Endothelial cell of umbilical vein (primary cell): ENCODE measurements around the gene PFKL. TPM values are rescaled to one million over a fixed set of nuclear protein-coding genes. Genes with fewer than 3 reads are reported as not detected.

ENCODE experiments used
- BruUV-seq: library from RNA; stranded (reverse); fragments of 400-500 nt; replicated peaks from 2 replicates; lab custom pipeline; 2021; lab: Mats Ljungman, UMichigan
- CTCF ChIA-PET: fragments of 300-600, 350-600 bp; sonication (Branson Sonifier 250); formaldehyde crosslinking; loops from one replicate; lab custom pipeline; 2021; ENCODE audit warnings: antibody characterized with exemption, inconsistent platforms; lab: Charles Lee
- POLR2A ChIA-PET: fragments of 300-600, 350-600 bp; sonication (Branson Sonifier 250); formaldehyde crosslinking; loops from one replicate; lab custom pipeline; 2021; ENCODE audit warnings: antibody characterized with exemption, inconsistent platforms; lab: Charles Lee
- DNase-seq: peaks from one replicate; pipeline ENCODE4 v3.0.0-alpha.2; 2011; ENCODE audit warnings: low read depth, low spot score
- FAIRE-seq: peaks from 2 replicates; lab custom pipeline; 2011; peaks lifted over from hg19 to GRCh38; lab: Jason Lieb, UNC
- H2AFZ ChIP-seq: 2 replicates; pipeline ENCODE4 v1.6.0; 2012; ENCODE audit warnings: low read depth, low read length, control low read depth, inconsistent platforms
- H3K27ac ChIP-seq: 2 replicates; pipeline ENCODE4 v1.5.1; 2011; ENCODE audit warnings: low read depth, mild to moderate bottlenecking, control low read depth, low read length, moderate library complexity; ENCODE audit not compliant: insufficient read depth
- H3K27me3 ChIP-seq, 2 experiments: 2 replicates each; pipeline versions ENCODE4 v1.6.0 to v1.6.1; 2011; ENCODE audit warnings: low read length in 2 of 2, mixed read lengths in 1 of 2; ENCODE audit not compliant: control insufficient read depth in 2 of 2, insufficient read depth in 2 of 2
- H3K36me3 ChIP-seq, 2 experiments: 2 replicates in 1 of 2; 3 replicates in 1 of 2; pipeline ENCODE4 v1.5.1; 2011; ENCODE audit warnings: low read length in 2 of 2, mild to moderate bottlenecking in 1 of 2, moderate library complexity in 1 of 2; ENCODE audit not compliant: control insufficient read depth in 2 of 2, insufficient read depth in 2 of 2; ENCODE audit errors: extremely low read depth in 1 of 2
- H3K4me1 ChIP-seq: 3 replicates; pipeline ENCODE4 v1.5.1; 2011; ENCODE audit warnings: mild to moderate bottlenecking, low read length; ENCODE audit not compliant: control insufficient read depth, insufficient read depth; ENCODE audit errors: extremely low read depth
- H3K4me2 ChIP-seq: 2 replicates; pipeline ENCODE4 v1.6.1; 2011; ENCODE audit warnings: low read length, control low read depth, mixed read lengths; ENCODE audit not compliant: insufficient read depth
- H3K4me3 ChIP-seq, 3 experiments: fragments of 200-600 bp in 1 of 3; sonication (generic), shearing (Covaris generic) in 1 of 3; replicated peaks in 1 of 3; 2 replicates each; pipeline ENCODE4 v1.5.1; 2011 to 2016; ENCODE audit warnings: control low read depth in 3 of 3, low read length in 3 of 3, mild to moderate bottlenecking in 2 of 3, inconsistent platforms in 1 of 3, low read depth in 1 of 3, moderate library complexity in 1 of 3; ENCODE audit not compliant: insufficient read depth in 1 of 3
- H3K79me2 ChIP-seq: 2 replicates; pipeline ENCODE4 v1.6.0; 2012; ENCODE audit warnings: low read length, inconsistent platforms; ENCODE audit not compliant: control insufficient read depth, insufficient read depth
- H3K9ac ChIP-seq: replicated peaks from 2 replicates; pipeline ENCODE3; 2011; ENCODE audit warnings: low read length, control low read depth; ENCODE audit not compliant: insufficient read depth; ENCODE audit errors: extremely low read depth
- H3K9me1 ChIP-seq: replicated peaks from 3 replicates; pipeline ENCODE4 v1.6.0; 2011; ENCODE audit warnings: mild to moderate bottlenecking, low read length; ENCODE audit not compliant: control insufficient read depth, insufficient read depth; ENCODE audit errors: extremely low read depth
- H3K9me3 ChIP-seq: replicated peaks from 2 replicates; pipeline ENCODE4 v1.5.1; 2012; ENCODE audit warnings: low read length, inconsistent platforms; ENCODE audit not compliant: control insufficient read depth, insufficient read depth
- H4K20me1 ChIP-seq: replicated peaks from 2 replicates; pipeline ENCODE3; 2011; ENCODE audit warnings: mild to moderate bottlenecking, low read length; ENCODE audit not compliant: control insufficient read depth, insufficient read depth; ENCODE audit errors: extremely low read depth
- EZH2 ChIP-seq: IDR thresholded peaks from 2 replicates; pipeline ENCODE4 v1.6.1; 2012; ENCODE audit warnings: borderline replicate concordance, low read depth, mild to moderate bottlenecking, moderate library complexity, low read length, inconsistent platforms; ENCODE audit not compliant: severe bottlenecking
- FOS ChIP-seq: IDR thresholded peaks from 2 replicates; pipeline ENCODE4 v1.6.1; 2011; ENCODE audit warnings: mild to moderate bottlenecking, low read length, moderate library complexity, borderline replicate concordance; ENCODE audit not compliant: insufficient read depth
- GATA2 ChIP-seq: IDR thresholded peaks from 2 replicates; pipeline ENCODE4 v1.7.0; 2011; ENCODE audit warnings: low read depth, mild to moderate bottlenecking, moderate library complexity, mixed read lengths, low read length; ENCODE audit not compliant: insufficient read length, insufficient read depth
- JUN ChIP-seq: IDR thresholded peaks from 2 replicates; pipeline ENCODE4 v1.6.1; 2011; ENCODE audit warnings: borderline replicate concordance, low read depth; ENCODE audit not compliant: insufficient read length, insufficient read depth
- MYC ChIP-seq: IDR thresholded peaks from one replicate; pipeline ENCODE4 v1.6.1; 2011; ENCODE audit warnings: mild to moderate bottlenecking, low read depth, low read length
- POLR2A ChIP-seq: IDR thresholded peaks from 2 replicates; pipeline ENCODE4 v1.6.1; 2012; ENCODE audit warnings: low read depth, mild to moderate bottlenecking, control low read depth, low read length
- POLR2AphosphoS5 ChIP-seq: IDR thresholded peaks from 2 replicates; pipeline ENCODE4 v1.6.1; 2012; ENCODE audit warnings: low read depth, mild to moderate bottlenecking, control low read depth, low read length, moderate library complexity; ENCODE audit not compliant: insufficient read depth
- dilution Hi-C: fragments of 300-500 bp; cut with MboI; formaldehyde crosslinking; loops from one replicate; pipeline ENCODE4 v1.15.0; 2019; ENCODE audit warnings: low sequenced_read_pairs; ENCODE audit not compliant: extremely low pct_ligation_motif_present
- intact Hi-C: fragments of 100-400 bp; cut with micrococcal nuclease; formaldehyde crosslinking; loops from one replicate; pipeline ENCODE4 v1.10.0; 2022
- polyA plus RNA-seq, 4 experiments: library from polyadenylated mRNA; depleted of rRNA in 3 of 4; stranded (reverse) in 3 of 4; unstranded in 1 of 4; fragments of >200 nt; gene quantifications; 2 replicates each; pipeline versions ENCODE4 v1.2.1 to v1.2.3, GENCODE V29; 2011 to 2012; ENCODE audit warnings: missing spikeins in 1 of 4
- total RNA-seq: library from RNA; stranded (reverse); gene quantifications from 2 replicates; pipeline ENCODE4 v1.2.3, GENCODE V29; 2021
- TF ChIP-seq, protein P1 (sequence below), 2 donors: IDR thresholded peaks; 1 replicate in 1 of 2; 2 replicates in 1 of 2; pipeline ENCODE4 v1.5.1; 2011; ENCODE audit warnings: low read length in 2 of 2, mild to moderate bottlenecking in 2 of 2, moderate library complexity in 2 of 2, control low read depth in 1 of 2, inconsistent platforms in 1 of 2, low read depth in 1 of 2; ENCODE audit not compliant: insufficient read depth in 1 of 2; ENCODE audit errors: extremely low read depth in 1 of 2
- TF ChIP-seq, protein P2 (sequence below): IDR thresholded peaks from 2 replicates; pipeline ENCODE4 v1.6.1; 2011; ENCODE audit not compliant: insufficient read depth, insufficient read length

The PFKL gene
- total and polyA plus RNA-seq, 2 donors (not counting 3 experiments of a cell fraction or from before 2014, with no cell fraction given): 137 to 154 TPM

DNA sequence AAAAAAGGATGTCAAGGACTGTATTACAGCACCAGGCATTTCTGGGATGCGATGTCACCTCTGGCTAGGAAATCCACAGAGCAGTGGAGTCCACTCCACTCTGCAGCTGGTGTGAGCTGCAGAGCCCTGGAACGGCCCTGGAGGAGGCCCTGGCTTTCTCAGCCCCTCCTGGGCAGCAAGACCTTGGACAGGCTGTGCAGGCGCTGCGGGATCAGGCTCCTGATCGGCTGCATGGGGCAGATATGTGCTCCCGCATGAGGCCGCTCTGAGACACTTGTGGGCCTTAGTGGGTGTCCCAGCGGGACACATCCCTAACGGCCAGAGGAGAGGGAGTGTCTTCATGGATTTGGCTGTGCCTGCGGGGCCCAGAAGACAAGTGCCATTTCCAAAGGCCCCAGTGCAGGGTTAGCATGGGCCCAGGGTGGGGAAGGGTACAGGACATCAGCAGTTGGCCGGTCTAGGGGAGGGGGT, 44.3 kb upstream of the PFKL start:
- Histone ChIP-seq H2AFZ (no peak overlapping the region), H3K4me3 (no peak overlapping the region), H3K9me1 (no peaks in the 10 kb centered on the region), H3K36me3 (no peaks in the 10 kb centered on the region), H3K9me3 (no peaks in the 10 kb centered on the region), H3K27me3 (peaks cover 0 to 2% of the 10 kb centered on the region in 2 experiments), H3K79me2 (no peaks in the 10 kb centered on the region), H3K4me1 (peaks cover 8% of the 10 kb centered on the region), H3K27ac (no peak overlapping the region), H4K20me1 (no peaks in the 10 kb centered on the region), H3K9ac (no peak overlapping the region), H3K4me2 (no peak overlapping the region)
- TF ChIP-seq, protein P1, sequence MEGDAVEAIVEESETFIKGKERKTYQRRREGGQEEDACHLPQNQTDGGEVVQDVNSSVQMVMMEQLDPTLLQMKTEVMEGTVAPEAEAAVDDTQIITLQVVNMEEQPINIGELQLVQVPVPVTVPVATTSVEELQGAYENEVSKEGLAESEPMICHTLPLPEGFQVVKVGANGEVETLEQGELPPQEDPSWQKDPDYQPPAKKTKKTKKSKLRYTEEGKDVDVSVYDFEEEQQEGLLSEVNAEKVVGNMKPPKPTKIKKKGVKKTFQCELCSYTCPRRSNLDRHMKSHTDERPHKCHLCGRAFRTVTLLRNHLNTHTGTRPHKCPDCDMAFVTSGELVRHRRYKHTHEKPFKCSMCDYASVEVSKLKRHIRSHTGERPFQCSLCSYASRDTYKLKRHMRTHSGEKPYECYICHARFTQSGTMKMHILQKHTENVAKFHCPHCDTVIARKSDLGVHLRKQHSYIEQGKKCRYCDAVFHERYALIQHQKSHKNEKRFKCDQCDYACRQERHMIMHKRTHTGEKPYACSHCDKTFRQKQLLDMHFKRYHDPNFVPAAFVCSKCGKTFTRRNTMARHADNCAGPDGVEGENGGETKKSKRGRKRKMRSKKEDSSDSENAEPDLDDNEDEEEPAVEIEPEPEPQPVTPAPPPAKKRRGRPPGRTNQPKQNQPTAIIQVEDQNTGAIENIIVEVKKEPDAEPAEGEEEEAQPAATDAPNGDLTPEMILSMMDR (IDR thresholded peaks at IDR 0.05; ENCODE audit: extremely low read depth in 1 of 2, insufficient read depth in 1 of 2, low read depth in 1 of 2, low read length in 2 of 2): no peak
- TF ChIP-seq POLR2AphosphoS5 (no peak), GATA2 (no peak), MYC (no peak), EZH2 (no peak), JUN (no peak), POLR2A (no peak), FOS (no peak)
- TF ChIP-seq, protein P2, sequence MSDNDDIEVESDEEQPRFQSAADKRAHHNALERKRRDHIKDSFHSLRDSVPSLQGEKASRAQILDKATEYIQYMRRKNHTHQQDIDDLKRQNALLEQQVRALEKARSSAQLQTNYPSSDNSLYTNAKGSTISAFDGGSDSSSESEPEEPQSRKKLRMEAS: no peak
- intact Hi-C loops: no loop called here
- POLR2A ChIA-PET: no interaction called here
- BruUV-seq: no TSS peak
- CTCF ChIA-PET: no interaction called here
- dilution Hi-C loops: no loop called here
- DNase-seq: no peak
- no peak for FAIRE-seq
